NCI-H460 (cell line): Measurements from ENCODE around the gene QSOX2. TPM values are rescaled to one million over a fixed set of nuclear protein-coding genes. Genes with fewer than 3 reads are reported as not detected.

Experiments used
- DNase-seq: peaks from one replicate; pipeline ENCODE4 v3.0.0-alpha.2; 2016; ENCODE audit warnings: low read depth; ENCODE audit errors: extremely low read depth
- polyA plus RNA-seq: library from polyadenylated mRNA; depleted of rRNA; stranded (reverse); fragments of >200 nt; gene quantifications from 2 replicates; pipeline ENCODE4 v1.2.3, GENCODE V29; 2014; cell fraction: nucleus; rRNA removed
- total RNA-seq: library from RNA; depleted of rRNA; stranded (reverse); fragments of >200 nt; shearing (Covaris generic); gene quantifications from 2 replicates; pipeline ENCODE4 v1.2.3, GENCODE V29; 2014; rRNA removed

Gene QSOX2, protein sequence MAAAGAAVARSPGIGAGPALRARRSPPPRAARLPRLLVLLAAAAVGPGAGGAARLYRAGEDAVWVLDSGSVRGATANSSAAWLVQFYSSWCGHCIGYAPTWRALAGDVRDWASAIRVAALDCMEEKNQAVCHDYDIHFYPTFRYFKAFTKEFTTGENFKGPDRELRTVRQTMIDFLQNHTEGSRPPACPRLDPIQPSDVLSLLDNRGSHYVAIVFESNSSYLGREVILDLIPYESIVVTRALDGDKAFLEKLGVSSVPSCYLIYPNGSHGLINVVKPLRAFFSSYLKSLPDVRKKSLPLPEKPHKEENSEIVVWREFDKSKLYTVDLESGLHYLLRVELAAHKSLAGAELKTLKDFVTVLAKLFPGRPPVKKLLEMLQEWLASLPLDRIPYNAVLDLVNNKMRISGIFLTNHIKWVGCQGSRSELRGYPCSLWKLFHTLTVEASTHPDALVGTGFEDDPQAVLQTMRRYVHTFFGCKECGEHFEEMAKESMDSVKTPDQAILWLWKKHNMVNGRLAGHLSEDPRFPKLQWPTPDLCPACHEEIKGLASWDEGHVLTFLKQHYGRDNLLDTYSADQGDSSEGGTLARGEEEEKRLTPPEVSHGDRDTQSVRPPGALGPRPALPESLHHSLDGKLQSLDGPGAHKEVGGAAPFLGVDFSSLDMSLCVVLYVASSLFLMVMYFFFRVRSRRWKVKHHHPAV
- 24.1 and 26.3 TPM in 2 replicates for total RNA-seq
- polyA plus RNA-seq: 62.5 and 69.0 TPM in 2 replicates

GRCh38 chr9:136245219-136246150 is at the start of gene QSOX2:
TSS of gene QSOX2 (minus strand) at chr9:136245812. CDS start at chr9:136245803, 9 bp downstream.
- peak; percentile 68 for DNase-seq

DNA sequence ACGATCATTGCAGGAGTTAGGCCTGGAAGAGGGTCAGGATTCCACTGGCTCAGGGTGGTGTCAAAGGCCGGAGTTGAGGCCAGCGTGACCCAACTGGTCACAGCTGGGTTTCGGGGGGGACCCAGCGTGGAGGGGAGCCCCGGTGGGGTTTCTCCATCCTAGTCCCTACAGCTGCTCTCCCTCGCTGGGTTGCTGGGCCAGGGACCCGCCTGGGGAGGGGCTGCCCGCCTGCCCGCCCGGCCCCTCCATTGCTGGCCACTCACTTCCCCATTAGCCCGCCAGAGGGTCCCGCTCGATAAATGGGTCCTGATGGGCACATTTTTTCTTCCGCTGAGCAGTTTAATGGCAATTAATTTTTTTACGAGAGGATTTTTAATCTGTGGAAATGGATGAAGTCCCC is 49.4 kb upstream of the QSOX2 start:
- DNase-seq: no peak

- DNase-seq: no peak
These were observed 48.8 kb upstream of the QSOX2 start for GRCh38 chr9:136294437-136294836.

DNA sequence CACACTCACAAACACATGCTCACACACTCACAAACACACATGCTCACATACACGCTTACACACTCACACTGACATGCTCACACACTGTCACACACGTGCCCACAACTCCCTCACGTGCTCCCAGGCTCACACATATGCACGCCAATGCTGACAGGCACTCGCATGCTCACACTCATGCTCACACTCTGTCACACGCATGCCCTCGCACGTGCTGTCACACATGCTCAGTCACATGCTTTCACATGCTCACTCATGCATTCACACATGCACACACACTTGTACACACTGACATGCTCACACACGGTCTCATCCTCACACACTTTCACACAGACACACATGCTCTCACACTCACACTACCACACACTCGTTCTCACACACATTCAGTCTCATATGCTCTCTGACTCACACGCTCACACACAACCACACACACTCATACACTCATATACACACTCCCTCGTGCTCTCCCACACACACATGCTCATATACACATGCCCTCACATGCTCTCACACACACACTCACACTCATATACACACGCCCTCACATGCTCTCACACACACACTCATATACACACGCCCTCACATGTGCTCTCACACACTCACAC is 48.0 kb upstream of the QSOX2 start:
- no peak for DNase-seq

- no peak for DNase-seq
These were observed 47.2 kb upstream of the QSOX2 start for GRCh38 chr9:136292591-136293448.

DNA sequence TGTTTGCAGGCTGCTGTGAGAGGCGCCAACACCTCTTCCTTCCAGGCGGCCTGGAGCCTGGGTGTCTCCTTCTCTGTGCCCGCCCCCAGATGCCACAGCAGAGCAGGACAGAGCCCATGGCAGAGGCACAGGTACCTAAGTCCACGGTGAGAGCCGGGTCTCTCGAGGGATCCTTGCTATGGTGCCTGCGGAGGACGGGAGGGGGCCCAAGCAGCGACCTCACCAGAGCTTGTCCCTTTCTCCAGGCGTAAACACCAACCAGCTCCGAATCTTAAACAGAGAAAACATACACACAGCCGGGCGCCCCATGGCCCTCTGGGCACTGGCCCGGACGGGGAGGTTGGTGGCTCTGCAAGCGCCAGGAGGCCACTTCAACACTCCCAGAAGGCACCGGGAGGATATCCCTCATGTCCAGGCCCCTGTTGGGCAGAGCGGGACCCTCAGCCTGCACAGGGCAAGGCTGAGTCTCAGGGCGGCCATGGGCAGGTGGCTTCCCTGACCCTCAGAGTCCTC is 46.5 kb upstream of the QSOX2 start:
- DNase-seq: no peak

- no peak for DNase-seq
These were observed 45.9 kb upstream of the QSOX2 start for GRCh38 chr9:136291306-136292025.

DNA sequence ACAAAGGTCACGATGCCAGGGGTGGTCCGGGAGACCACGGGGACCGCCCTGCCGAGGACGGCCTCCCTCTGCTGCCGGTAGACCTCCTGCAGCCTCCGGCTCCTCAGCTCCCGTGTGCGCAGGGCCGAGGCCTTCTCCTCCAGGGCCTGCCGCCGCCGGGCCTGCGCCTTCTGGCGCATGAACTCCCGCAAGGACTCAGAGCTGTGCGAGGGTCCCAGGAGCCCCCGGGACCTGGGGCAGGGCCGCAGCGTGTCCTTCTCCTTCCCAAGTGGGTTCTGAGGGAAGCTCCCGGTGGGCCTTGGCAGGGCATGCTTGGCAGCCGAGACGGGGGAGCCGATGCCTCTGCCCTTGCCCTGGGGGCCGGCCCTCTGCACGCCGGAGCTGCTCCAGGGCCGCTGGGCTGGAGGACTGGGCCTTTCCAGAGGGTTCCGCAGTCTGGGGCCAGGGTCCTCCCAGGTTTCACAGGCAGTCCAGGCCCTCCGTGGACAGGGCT is 44.9 kb upstream of the QSOX2 start:
- no peak for DNase-seq

GRCh38 chr9:136289651-136290507 is 44.3 kb upstream of the QSOX2 start:
- DNase-seq: no peak

DNA sequence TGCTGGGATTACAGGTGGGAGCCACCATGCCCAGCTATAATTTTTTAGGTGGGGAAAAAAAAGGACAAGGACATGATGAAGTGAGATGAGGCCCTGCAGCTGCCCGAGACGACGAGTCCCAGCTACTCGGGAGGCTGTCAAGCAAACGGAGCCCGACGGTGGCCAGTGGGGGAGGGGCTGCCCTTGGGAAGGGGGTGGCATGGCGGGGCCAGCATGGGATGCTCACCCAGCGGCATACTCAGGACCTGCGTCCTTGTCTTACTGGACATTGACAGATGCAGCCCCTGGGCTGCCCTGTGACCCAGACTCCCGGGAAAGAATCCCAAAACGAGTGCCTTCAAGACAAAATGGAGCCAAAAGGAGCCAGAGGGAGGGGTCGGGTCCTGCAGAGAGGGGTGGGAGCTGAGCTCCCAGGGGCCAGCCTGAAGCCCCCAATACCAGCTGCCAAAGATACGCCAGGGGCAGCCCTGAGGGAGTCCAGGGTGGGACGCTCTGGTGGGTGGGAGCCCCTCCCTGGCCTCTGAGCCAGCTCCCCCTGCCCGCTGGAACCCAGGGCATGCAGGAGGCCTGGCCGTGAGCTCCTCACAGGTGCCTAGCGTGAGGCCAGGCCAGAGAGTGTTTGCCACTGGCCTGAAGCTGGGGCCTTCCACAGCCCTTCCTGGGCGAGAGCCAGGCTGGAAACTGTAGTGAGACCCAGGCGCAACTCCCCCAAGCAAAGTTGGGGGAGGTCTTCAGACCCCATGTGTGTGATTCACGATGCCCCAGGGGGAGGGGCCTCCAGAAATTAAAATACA is 42.5 kb upstream of the QSOX2 start:
- DNase-seq: no peak

DNA sequence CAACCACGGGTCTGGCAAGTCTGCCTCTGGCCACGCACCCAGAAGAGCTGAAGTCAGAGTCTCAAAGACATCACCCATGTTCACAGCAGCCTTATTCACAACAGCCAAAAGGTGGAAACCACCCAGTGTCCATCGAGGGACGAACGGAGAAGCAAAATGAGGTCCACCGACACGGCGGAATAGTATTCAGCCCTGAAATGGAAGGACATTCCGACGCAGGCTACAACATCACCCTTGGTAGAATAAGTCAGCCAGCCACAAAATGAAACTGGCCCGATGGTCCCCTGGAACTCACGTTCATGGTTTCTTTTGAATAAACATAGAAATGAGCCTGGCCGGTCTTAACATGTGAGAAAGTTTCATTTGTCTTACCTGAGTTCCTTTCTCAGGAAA is 41.4 kb upstream of the QSOX2 start:
- DNase-seq: no peak

DNA sequence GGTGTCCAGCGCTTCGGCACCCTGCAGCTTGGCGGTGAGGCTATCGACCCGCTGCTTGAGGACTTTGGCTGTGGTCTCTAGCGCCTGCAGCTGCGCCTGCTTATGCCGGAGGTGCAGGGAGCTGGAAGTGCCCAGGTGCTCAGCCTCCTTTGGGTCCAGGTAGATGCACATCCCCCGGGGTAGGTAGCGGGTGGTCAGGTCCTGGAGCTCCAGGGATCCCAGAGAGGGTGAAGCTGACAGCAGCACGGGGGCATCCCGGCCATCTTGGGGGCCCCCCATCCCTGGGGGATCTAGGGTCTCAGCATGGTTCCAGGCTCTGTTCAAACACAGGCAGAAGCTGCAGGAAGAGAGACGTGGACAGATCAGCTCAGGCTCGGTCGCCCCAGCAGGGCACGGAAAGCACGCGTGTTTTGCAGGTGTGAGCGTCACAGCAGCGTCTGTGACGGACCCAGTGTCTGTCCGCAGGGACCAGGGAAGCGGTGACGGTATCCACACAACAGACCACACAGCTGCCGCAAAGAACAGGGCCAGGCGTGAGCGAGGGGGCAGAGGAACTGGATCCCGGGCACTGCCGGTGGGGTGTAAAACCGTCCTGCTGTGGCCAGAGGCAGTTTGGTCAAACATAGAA is 40.9 kb upstream of the QSOX2 start:
- no peak for DNase-seq

DNA sequence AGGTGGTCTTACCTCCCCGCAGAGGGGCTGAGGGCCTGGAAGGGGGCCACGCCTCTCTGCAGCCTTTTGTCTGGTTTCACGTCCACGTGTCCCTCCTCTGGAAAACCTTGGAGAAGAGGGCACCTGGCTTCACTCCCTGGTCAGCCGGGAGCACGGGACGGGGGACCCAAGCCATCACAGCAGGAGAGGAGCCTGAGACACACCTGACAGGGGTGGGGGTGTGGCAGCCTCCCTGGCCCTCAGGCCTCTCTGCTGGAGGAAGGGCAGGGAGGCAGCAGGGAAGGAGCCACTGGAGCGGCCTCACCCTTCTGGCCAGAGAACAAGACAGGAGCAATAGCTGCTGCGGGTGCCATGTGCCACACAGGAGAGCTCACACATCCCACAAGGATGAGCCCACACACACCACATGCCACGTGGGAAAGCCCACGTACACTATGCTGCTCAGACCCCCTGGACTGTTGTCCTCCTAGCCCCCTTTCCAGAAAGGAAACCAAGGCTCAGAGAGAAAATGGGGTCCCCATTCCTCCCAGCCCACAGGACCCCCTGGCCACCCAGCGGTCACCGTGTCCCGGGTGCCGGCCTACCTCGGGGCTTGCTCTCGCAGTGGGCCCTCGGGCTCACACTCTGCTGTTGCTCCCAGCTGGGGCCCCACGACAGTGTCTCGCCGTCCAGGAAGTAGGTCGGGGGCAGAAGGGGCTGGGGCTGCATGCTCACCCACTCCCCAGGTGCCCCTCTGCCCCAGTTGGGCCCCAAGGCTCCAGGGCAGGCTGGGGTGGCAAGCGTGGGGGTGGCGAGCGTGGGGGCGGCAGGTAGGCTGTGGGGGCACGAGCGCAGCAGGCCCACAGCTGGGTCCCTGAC is 40.1 kb upstream of the QSOX2 start:
- no peak for DNase-seq

DNA sequence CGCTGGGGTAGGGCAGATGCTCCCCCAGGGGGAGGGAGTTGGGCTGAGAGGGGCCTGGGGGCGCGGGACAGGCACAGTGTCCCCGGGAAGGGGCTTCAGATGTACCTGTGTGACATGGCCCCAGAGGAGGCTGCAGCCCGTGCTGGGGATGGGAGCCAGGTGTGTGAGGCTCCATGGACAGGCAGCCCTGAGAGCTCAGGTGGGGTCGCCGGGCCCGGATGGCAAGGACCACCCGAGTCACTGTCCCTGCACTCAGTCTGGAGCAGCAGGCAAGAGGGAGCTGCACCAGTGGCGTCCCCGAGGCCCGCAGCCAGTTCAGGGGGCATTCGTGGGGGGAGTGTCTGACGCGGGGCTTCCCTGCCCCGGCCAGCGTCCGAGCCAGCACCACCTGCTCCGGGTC is 39.3 kb upstream of the QSOX2 start:
- no peak for DNase-seq

DNA sequence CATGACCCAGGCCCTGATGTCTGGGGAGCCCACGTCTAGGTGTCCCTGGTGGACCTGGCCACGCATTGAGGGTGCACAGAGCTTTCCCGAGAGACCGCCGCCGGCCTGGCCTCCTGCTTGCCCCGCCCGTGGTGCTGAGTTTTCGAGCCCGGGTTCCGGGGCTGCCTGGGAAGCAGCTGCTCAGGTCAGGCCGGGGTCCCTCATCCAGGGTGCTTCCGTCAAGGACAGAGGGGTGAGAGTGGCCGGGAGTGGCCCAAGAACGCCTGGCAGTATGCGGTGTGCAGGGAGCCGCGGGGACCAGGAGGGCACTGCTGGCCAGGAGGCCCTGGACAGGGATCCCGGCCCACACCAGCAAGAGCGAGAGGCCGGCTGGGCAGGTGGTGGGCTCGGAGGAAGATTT is 38.7 kb upstream of the QSOX2 start:
- DNase-seq: no peak
